HCT116 (cell line): Measurements from ENCODE around the gene WDR70. TPM values are rescaled to one million over a fixed set of nuclear protein-coding genes. Genes with fewer than 3 reads are reported as not detected.
"Not testable (repeated sequence)": the region's sequence is repeated elsewhere in the genome, so short reads cannot be mapped to it uniquely, and the experiment has no call there.

ENCODE experiments used
- ATAC-seq: fragments of 200-7000 bp; cut with Tn5 transposase; 2 replicates; pipeline ENCODE4 v1.9.1; 2020; ENCODE audit warnings: mild to moderate bottlenecking, moderate library complexity
- BruUV-seq: library from RNA; stranded (reverse); fragments of 400-500 nt; replicated peaks from 2 replicates; lab custom pipeline; 2021; lab: Mats Ljungman, UMichigan
- CTCF ChIA-PET: fragments of 300-600 bp; sonication (Branson Sonifier 250); formaldehyde crosslinking; loops from one replicate; lab custom pipeline; 2021; ENCODE audit warnings: antibody characterized with exemption; lab: Charles Lee
- POLR2A ChIA-PET: fragments of 300-600, 350-600 bp; sonication (Branson Sonifier 250); formaldehyde crosslinking; loops from one replicate; lab custom pipeline; 2021; ENCODE audit warnings: antibody characterized with exemption; lab: Charles Lee
- RAD21 ChIA-PET, 2 experiments: fragments of 300-600 bp; sonication (Branson Sonifier 250); formaldehyde crosslinking; loops; one replicate each; lab custom pipeline; 2023; ENCODE audit warnings: low total read pairs in 2 of 2; ENCODE audit not compliant: uncharacterized antibody in 2 of 2, unreplicated experiment in 2 of 2, low non-redundant PET in 1 of 2; lab: Charles Lee
- DNase-seq: peaks from one replicate; pipeline ENCODE4 v3.0.0-alpha.2; 2010; ENCODE audit warnings: low read depth, low spot score
- H2AFZ ChIP-seq: fragments of 200-600 bp; shearing (Covaris generic), sonication (generic); 2 replicates; pipeline ENCODE4 v1.6.1; 2017; ENCODE audit warnings: low read depth, mixed run types, mixed read lengths, antibody characterized with exemption, low read length; ENCODE audit not compliant: poor library complexity, severe bottlenecking
- H3K27ac ChIP-seq: 2 replicates; pipeline ENCODE4 v1.5.1; 2012; ENCODE audit warnings: low read depth, low read length
- H3K27me3 ChIP-seq: fragments of 200-600 bp; sonication (generic); 2 replicates; pipeline ENCODE4 v1.6.1; 2016; ENCODE audit warnings: mixed run types, low read length, mixed read lengths; ENCODE audit not compliant: insufficient read depth
- H3K36me3 ChIP-seq, 2 experiments: fragments of 200-500 bp in 1 of 2; fragments of 200-600 bp in 1 of 2; sonication (Bioruptor generic) in 1 of 2; sonication (generic) in 1 of 2; 2 replicates each; pipeline versions ENCODE4 v1.5.1 to v1.6.1; 2014 to 2016; ENCODE audit warnings: low read length in 2 of 2, inconsistent platforms in 1 of 2, mixed read lengths in 1 of 2, mixed run types in 1 of 2; ENCODE audit not compliant: insufficient read depth in 2 of 2, control insufficient read depth in 1 of 2
- H3K4me1 ChIP-seq, 2 experiments: fragments of 200-600 bp in 1 of 2; sonication (generic) in 1 of 2; 2 replicates each; pipeline versions ENCODE4 v1.5.1 to v1.6.1; 2012 to 2017; ENCODE audit warnings: low read length in 2 of 2, inconsistent platforms in 1 of 2, mild to moderate bottlenecking in 1 of 2, mixed read lengths in 1 of 2, mixed run types in 1 of 2, moderate library complexity in 1 of 2; ENCODE audit not compliant: insufficient read depth in 2 of 2, control insufficient read depth in 1 of 2
- H3K4me2 ChIP-seq: fragments of 200-600 bp; sonication (generic); 2 replicates; pipeline ENCODE4 v1.6.1; 2017; ENCODE audit warnings: mixed run types, low read length, mixed read lengths
- H3K4me3 ChIP-seq, 2 experiments: fragments of 200-600 bp in 1 of 2; sonication (generic) in 1 of 2; replicated peaks in 1 of 2; 2 replicates each; pipeline ENCODE4 v1.5.1; 2011 to 2016; ENCODE audit warnings: low read length in 2 of 2, control low read depth in 1 of 2, low read depth in 1 of 2, mild to moderate bottlenecking in 1 of 2, mixed read lengths in 1 of 2, mixed run types in 1 of 2
- H3K79me2 ChIP-seq: fragments of 200-600 bp; sonication (generic); 2 replicates; pipeline ENCODE4 v1.6.1; 2017; ENCODE audit warnings: mild to moderate bottlenecking, mixed run types, low read length, moderate library complexity, mixed read lengths; ENCODE audit not compliant: insufficient read depth
- H3K9ac ChIP-seq: fragments of 200-600 bp; sonication (generic); 2 replicates; pipeline ENCODE4 v1.6.1; 2016; ENCODE audit warnings: low read length, mixed read lengths
- H3K9me2 ChIP-seq: fragments of 200-600 bp; sonication (generic), shearing (Covaris generic); 2 replicates; pipeline ENCODE4 v1.6.1; 2017; ENCODE audit warnings: mixed run types, mild to moderate bottlenecking, moderate library complexity; ENCODE audit not compliant: insufficient read depth
- H3K9me3 ChIP-seq, 2 experiments: fragments of 200-500 bp in 1 of 2; fragments of 200-600 bp in 1 of 2; sonication (Bioruptor generic) in 1 of 2; sonication (generic) in 1 of 2; 2 replicates each; pipeline ENCODE4 v1.6.1; 2014 to 2017; ENCODE audit warnings: low read length in 2 of 2, mixed read lengths in 2 of 2, inconsistent platforms in 1 of 2, low read depth in 1 of 2, mild to moderate bottlenecking in 1 of 2, mixed run types in 1 of 2, moderate library complexity in 1 of 2; ENCODE audit not compliant: control insufficient read depth in 1 of 2, insufficient read depth in 1 of 2
- H4K20me1 ChIP-seq: fragments of 200-600 bp; sonication (generic), shearing (Covaris generic); 2 replicates; pipeline ENCODE4 v1.6.1; 2017; ENCODE audit warnings: mixed run types, mild to moderate bottlenecking, moderate library complexity; ENCODE audit not compliant: insufficient read depth
- ELF1 ChIP-seq: IDR thresholded peaks from 2 replicates; pipeline ENCODE4 v1.6.1; 2012; ENCODE audit warnings: low read depth, borderline replicate concordance
- EZH2 ChIP-seq: fragments of 200-600 bp; sonication (generic); IDR thresholded peaks from 2 replicates; pipeline ENCODE4 v1.6.1; 2017; ENCODE audit warnings: antibody characterized with exemption, mixed run types
- FOSL1 ChIP-seq: IDR thresholded peaks from 2 replicates; pipeline ENCODE4 v1.6.1; 2012; ENCODE audit warnings: low read depth
- JUND ChIP-seq: IDR thresholded peaks from 2 replicates; pipeline ENCODE4 v1.6.1; 2012
- POLR2A ChIP-seq: IDR thresholded peaks from 2 replicates; pipeline ENCODE4 v1.7.0; 2011; ENCODE audit warnings: borderline replicate concordance; ENCODE audit not compliant: insufficient read depth, insufficient read length; ENCODE audit errors: extremely low read depth
- RAD21 ChIP-seq: IDR thresholded peaks from 2 replicates; pipeline ENCODE4 v1.6.1; 2012; ENCODE audit warnings: low read depth, mild to moderate bottlenecking
- SP1 ChIP-seq: IDR thresholded peaks from 2 replicates; pipeline ENCODE4 v1.6.1; 2012; ENCODE audit warnings: low read depth
- SRF ChIP-seq: IDR thresholded peaks from 2 replicates; pipeline ENCODE4 v1.6.1; 2012; ENCODE audit warnings: low read depth
- YY1 ChIP-seq: IDR thresholded peaks from 2 replicates; pipeline ENCODE4 v1.6.1; 2011; ENCODE audit warnings: low read length, low read depth, moderate library complexity, mild to moderate bottlenecking; ENCODE audit not compliant: insufficient replicate concordance; ENCODE audit errors: extremely low read depth
- intact Hi-C: fragments of 100-400 bp; cut with micrococcal nuclease; formaldehyde crosslinking; loops from 2 replicates; pipeline ENCODE4 v1.10.0; 2022
- total RNA-seq: library from RNA; stranded (reverse); gene quantifications from one replicate; pipeline ENCODE4 v1.2.1, GENCODE V29; 2021; ENCODE audit not compliant: unreplicated experiment
- TF ChIP-seq, protein P1 (sequence below): IDR thresholded peaks from 2 replicates; pipeline ENCODE4 v1.6.1; 2012; ENCODE audit warnings: low read depth
- TF ChIP-seq, protein P2 (sequence below): IDR thresholded peaks from 2 replicates; pipeline ENCODE4 v1.6.1; 2012
- TF ChIP-seq, protein P3 (sequence below): IDR thresholded peaks from 2 replicates; pipeline ENCODE4 v1.6.1; 2011; ENCODE audit warnings: mild to moderate bottlenecking, low read length, moderate library complexity; ENCODE audit not compliant: insufficient replicate concordance; ENCODE audit errors: extremely low read depth
- TF ChIP-seq, protein P4 (sequence below), 3 experiments: fragments of 200-600 bp in 1 of 3; sonication (generic) in 1 of 3; IDR thresholded peaks in 2 of 3; conservative IDR thresholded peaks in 1 of 3; 2 replicates each; pipeline ENCODE4 v1.5.1; 2012 to 2017; ENCODE audit warnings: low read depth in 2 of 3, low read length in 2 of 3, antibody characterized with exemption in 1 of 3, borderline replicate concordance in 1 of 3, control low read depth in 1 of 3, mild to moderate bottlenecking in 1 of 3, mixed read lengths in 1 of 3, mixed run types in 1 of 3, moderate library complexity in 1 of 3; ENCODE audit not compliant: insufficient read depth in 1 of 3

Gene WDR70
- total RNA-seq, 1 experiment from 2014 or later: 31.1 TPM

DNA sequence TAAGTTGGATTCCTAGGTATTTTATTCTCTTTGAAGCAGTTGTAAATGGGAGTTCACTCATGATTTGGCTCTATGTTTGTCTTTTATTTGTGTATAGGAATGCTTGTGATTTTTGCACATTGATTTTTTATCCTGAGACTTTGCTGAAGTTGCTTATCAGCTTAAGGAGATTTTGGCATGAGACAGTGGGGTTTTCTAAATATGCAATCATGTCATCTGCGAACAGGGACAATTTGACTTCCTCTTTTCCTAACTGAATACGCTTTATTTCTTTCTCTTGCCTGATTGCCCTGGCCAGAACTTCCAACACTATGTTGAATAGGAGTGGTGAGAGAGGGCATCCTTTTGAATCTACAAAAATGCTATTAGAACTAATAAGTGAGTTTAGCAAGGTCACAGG is 215.7 kb downstream of the WDR70 start:
- H3K9me2 ChIP-seq, H3K4me2 ChIP-seq, H3K27ac ChIP-seq, H3K36me3 ChIP-seq, H3K9me3 ChIP-seq, CTCF ChIA-PET, intact Hi-C loops, H3K27me3 ChIP-seq, POLR2A ChIA-PET, H3K4me3 ChIP-seq, H3K9ac ChIP-seq, H3K4me1 ChIP-seq, H3K79me2 ChIP-seq, BruUV-seq, RAD21 ChIA-PET, H2AFZ ChIP-seq, H4K20me1 ChIP-seq, ATAC-seq, DNase-seq: not testable (repeated sequence)

DNA sequence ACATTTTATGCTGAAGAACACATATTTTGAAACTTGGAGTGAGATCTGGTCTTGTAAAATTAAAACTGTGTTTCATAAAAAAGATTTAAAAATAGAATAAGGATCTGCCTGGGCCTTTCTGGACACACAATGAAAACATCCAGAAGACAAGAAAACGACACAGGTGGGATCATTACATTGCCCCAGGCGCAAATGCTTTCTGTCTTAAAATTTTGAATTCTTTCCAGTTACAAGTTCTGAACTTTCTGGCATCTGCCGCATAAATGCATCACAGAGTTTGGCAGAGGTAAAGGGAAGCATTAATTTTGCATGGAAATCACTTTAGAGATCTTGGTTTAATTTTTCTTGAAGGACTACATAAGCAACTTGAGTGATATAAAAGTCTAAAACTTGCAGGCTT is 219.6 kb downstream of the WDR70 start:
- no peaks in the 10 kb centered on the region for H3K27me3 ChIP-seq
- no peaks in the 10 kb centered on the region for H3K36me3 ChIP-seq
- H2AFZ ChIP-seq: no peak overlapping the region
- ATAC-seq (no peak), DNase-seq (no peak)
- no peak overlapping the region for H3K4me2 ChIP-seq
- ChIA-PET POLR2A (no interaction called here), RAD21 (no interaction called here), CTCF (no interaction called here)
- intact Hi-C loops: no loop called here
- H3K4me3 ChIP-seq: no peak overlapping the region
- no peaks in the 10 kb centered on the region for H4K20me1 ChIP-seq
- H3K9me3 ChIP-seq: peaks cover 0 to 5% of the 10 kb centered on the region in 2 experiments; a peak in 1 of 4 replicates
- no TSS peak for BruUV-seq
- H3K27ac ChIP-seq: no peak overlapping the region
- H3K4me1 ChIP-seq: no peaks in the 10 kb centered on the region
- no peaks in the 10 kb centered on the region for H3K9me2 ChIP-seq
- no peak overlapping the region for H3K9ac ChIP-seq
- no peaks in the 10 kb centered on the region for H3K79me2 ChIP-seq
- no peak for TF ChIP-seq SP1
- no peak for TF ChIP-seq YY1
- TF ChIP-seq FOSL1: no peak
- no peak for TF ChIP-seq SRF
- no peak for TF ChIP-seq EZH2
- TF ChIP-seq, protein P1, sequence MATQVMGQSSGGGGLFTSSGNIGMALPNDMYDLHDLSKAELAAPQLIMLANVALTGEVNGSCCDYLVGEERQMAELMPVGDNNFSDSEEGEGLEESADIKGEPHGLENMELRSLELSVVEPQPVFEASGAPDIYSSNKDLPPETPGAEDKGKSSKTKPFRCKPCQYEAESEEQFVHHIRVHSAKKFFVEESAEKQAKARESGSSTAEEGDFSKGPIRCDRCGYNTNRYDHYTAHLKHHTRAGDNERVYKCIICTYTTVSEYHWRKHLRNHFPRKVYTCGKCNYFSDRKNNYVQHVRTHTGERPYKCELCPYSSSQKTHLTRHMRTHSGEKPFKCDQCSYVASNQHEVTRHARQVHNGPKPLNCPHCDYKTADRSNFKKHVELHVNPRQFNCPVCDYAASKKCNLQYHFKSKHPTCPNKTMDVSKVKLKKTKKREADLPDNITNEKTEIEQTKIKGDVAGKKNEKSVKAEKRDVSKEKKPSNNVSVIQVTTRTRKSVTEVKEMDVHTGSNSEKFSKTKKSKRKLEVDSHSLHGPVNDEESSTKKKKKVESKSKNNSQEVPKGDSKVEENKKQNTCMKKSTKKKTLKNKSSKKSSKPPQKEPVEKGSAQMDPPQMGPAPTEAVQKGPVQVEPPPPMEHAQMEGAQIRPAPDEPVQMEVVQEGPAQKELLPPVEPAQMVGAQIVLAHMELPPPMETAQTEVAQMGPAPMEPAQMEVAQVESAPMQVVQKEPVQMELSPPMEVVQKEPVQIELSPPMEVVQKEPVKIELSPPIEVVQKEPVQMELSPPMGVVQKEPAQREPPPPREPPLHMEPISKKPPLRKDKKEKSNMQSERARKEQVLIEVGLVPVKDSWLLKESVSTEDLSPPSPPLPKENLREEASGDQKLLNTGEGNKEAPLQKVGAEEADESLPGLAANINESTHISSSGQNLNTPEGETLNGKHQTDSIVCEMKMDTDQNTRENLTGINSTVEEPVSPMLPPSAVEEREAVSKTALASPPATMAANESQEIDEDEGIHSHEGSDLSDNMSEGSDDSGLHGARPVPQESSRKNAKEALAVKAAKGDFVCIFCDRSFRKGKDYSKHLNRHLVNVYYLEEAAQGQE: no peak
- TF ChIP-seq RAD21: no peak
- no peak for TF ChIP-seq JUND
- TF ChIP-seq, protein P2, sequence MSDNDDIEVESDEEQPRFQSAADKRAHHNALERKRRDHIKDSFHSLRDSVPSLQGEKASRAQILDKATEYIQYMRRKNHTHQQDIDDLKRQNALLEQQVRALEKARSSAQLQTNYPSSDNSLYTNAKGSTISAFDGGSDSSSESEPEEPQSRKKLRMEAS: no peak
- no peak for TF ChIP-seq POLR2A
- TF ChIP-seq, protein P3, sequence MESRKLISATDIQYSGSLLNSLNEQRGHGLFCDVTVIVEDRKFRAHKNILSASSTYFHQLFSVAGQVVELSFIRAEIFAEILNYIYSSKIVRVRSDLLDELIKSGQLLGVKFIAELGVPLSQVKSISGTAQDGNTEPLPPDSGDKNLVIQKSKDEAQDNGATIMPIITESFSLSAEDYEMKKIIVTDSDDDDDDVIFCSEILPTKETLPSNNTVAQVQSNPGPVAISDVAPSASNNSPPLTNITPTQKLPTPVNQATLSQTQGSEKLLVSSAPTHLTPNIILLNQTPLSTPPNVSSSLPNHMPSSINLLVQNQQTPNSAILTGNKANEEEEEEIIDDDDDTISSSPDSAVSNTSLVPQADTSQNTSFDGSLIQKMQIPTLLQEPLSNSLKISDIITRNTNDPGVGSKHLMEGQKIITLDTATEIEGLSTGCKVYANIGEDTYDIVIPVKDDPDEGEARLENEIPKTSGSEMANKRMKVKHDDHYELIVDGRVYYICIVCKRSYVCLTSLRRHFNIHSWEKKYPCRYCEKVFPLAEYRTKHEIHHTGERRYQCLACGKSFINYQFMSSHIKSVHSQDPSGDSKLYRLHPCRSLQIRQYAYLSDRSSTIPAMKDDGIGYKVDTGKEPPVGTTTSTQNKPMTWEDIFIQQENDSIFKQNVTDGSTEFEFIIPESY: no peak
- TF ChIP-seq, protein P4, sequence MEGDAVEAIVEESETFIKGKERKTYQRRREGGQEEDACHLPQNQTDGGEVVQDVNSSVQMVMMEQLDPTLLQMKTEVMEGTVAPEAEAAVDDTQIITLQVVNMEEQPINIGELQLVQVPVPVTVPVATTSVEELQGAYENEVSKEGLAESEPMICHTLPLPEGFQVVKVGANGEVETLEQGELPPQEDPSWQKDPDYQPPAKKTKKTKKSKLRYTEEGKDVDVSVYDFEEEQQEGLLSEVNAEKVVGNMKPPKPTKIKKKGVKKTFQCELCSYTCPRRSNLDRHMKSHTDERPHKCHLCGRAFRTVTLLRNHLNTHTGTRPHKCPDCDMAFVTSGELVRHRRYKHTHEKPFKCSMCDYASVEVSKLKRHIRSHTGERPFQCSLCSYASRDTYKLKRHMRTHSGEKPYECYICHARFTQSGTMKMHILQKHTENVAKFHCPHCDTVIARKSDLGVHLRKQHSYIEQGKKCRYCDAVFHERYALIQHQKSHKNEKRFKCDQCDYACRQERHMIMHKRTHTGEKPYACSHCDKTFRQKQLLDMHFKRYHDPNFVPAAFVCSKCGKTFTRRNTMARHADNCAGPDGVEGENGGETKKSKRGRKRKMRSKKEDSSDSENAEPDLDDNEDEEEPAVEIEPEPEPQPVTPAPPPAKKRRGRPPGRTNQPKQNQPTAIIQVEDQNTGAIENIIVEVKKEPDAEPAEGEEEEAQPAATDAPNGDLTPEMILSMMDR (IDR thresholded peaks at IDR 0.05 in 2 of 3, conservative IDR thresholded peaks at IDR 0.05 in 1 of 3; ENCODE audit: borderline replicate concordance in 1 of 3, insufficient read depth in 1 of 3, low read depth in 2 of 3, low read length in 2 of 3): no peak
- no peak for TF ChIP-seq ELF1
